ENCODE results near the gene ZIC5. TPM values are rescaled to one million over a fixed set of nuclear protein-coding genes. Genes with fewer than 3 reads are reported as not detected.

The ZIC5 gene
- total and polyA plus RNA-seq, 2 of the 13 experiments (the other 11 are each of a cell fraction or from before 2014, with no cell fraction given), result 0.02 to 0.07 TPM

DNA sequence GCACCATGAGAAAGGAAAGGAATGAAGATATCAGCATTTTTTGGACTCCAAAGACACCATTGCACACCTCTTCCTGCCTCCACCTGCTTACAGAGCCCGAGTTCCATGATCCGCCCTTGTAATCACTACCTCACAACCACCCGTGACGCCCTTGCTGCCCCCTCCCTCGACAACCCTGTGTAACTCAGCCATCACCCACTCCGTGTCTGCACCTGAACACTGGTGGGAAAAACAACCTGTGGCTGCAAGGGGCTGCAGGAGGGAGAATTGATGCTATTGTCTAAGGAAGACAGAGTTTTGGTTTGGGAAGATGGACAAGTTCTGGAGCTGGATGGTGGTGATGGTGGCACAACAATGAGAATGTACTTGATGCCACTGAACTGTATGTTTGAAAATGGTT, 27.0 kb downstream of the ZIC5 start (continued):
- TF ChIP-seq, protein P1, sequence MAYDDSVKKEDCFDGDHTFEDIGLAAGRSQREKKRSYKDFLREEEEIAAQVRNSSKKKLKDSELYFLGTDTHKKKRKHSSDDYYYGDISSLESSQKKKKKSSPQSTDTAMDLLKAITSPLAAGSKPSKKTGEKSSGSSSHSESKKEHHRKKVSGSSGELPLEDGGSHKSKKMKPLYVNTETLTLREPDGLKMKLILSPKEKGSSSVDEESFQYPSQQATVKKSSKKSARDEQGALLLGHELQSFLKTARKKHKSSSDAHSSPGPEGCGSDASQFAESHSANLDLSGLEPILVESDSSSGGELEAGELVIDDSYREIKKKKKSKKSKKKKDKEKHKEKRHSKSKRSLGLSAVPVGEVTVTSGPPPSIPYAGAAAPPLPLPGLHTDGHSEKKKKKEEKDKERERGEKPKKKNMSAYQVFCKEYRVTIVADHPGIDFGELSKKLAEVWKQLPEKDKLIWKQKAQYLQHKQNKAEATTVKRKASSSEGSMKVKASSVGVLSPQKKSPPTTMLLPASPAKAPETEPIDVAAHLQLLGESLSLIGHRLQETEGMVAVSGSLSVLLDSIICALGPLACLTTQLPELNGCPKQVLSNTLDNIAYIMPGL (CRISPR knock-in tag; IDR thresholded peaks at IDR 0.05; ENCODE audit: borderline replicate concordance in 1 of 2, low read depth in 1 of 2), result no peak
- TF ChIP-seq TBP (CRISPR knock-in tag; IDR thresholded peaks at IDR 0.05) (no peak), ZNF251 (CRISPR knock-in tag; IDR thresholded peaks at IDR 0.05) (no peak)

DNA sequence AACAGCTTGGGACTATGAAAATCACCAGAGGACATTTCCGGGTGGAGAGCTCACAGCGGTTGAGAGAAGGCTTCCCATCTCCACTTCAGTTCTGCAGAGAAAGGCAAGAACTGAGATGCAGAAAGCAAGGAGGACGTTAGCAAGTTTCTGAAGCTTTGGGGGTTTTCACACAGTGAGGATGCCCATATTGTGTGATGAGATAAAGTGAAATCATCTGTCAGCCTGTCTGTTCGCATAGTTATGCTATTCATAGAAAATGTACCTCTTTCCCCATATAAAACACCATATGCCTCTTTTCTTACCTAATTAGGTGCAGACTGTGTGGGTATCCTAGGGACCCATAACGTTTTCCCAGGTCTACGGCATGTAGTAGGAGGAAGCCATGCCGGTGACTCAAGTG, 27.5 kb downstream of the ZIC5 start:
- ChIA-PET POLR2A (no interaction called here), CTCF (ENCODE audit: low intra/inter-chr PET ratio, low total read pairs) (no interaction called here)
- no peaks in the 10 kb centered on the region for H3K36me3 ChIP-seq (replicated peaks in 1 of 2; ENCODE audit: control insufficient read depth in 1 of 2, insufficient read depth in 2 of 2, low read length in 2 of 2)
- peaks cover 33% of the 10 kb centered on the region for H3K4me1 ChIP-seq (ENCODE audit: insufficient read depth, low read length)
- H3K9me3 ChIP-seq (ENCODE audit: low read length), result no peaks in the 10 kb centered on the region
- H2AFZ ChIP-seq (ENCODE audit: low read length), result no peak overlapping the region
- TF ChIP-seq, protein P2, sequence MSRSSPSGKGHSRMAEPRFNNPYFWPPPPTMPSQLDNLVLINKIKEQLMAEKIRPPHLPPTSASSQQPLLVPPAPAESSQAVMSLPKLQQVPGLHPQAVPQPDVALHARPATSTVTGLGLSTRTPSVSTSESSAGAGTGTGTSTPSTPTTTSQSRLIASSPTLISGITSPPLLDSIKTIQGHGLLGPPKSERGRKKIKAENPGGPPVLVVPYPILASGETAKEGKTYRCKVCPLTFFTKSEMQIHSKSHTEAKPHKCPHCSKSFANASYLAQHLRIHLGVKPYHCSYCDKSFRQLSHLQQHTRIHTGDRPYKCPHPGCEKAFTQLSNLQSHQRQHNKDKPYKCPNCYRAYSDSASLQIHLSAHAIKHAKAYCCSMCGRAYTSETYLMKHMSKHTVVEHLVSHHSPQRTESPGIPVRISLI (CRISPR knock-in tag; IDR thresholded peaks at IDR 0.05; ENCODE audit: borderline replicate concordance), result no peak
- TF ChIP-seq ZNF282 (IDR thresholded peaks at IDR 0.05; ENCODE audit: partially characterized antibody), result no peak
- TF ChIP-seq ZBTB7B (CRISPR knock-in tag; IDR thresholded peaks at IDR 0.05), result no peak
- no peak for TF ChIP-seq FOXP1 (IDR thresholded peaks at IDR 0.05)
- TF ChIP-seq FOXP1 (CRISPR knock-in tag; IDR thresholded peaks at IDR 0.05), result no peak
- TF ChIP-seq ETV5 (CRISPR knock-in tag; IDR thresholded peaks at IDR 0.05; ENCODE audit: borderline replicate concordance), result no peak
- TF ChIP-seq REXO4 (CRISPR knock-in tag; IDR thresholded peaks at IDR 0.05; ENCODE audit: borderline replicate concordance), result no peak
- TF ChIP-seq, protein P3, sequence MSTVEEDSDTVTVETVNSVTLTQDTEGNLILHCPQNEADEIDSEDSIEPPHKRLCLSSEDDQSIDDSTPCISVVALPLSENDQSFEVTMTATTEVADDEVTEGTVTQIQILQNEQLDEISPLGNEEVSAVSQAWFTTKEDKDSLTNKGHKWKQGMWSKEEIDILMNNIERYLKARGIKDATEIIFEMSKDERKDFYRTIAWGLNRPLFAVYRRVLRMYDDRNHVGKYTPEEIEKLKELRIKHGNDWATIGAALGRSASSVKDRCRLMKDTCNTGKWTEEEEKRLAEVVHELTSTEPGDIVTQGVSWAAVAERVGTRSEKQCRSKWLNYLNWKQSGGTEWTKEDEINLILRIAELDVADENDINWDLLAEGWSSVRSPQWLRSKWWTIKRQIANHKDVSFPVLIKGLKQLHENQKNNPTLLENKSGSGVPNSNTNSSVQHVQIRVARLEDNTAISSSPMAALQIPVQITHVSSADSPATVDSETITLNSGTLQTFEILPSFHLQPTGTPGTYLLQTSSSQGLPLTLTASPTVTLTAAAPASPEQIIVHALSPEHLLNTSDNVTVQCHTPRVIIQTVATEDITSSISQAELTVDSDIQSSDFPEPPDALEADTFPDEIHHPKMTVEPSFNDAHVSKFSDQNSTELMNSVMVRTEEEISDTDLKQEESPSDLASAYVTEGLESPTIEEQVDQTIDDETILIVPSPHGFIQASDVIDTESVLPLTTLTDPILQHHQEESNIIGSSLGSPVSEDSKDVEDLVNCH (CRISPR knock-in tag; IDR thresholded peaks at IDR 0.05), result no peak
- TF ChIP-seq ZNF75D (CRISPR knock-in tag; IDR thresholded peaks at IDR 0.05; ENCODE audit: borderline replicate concordance), result no peak
- peaks cover 2 to 24% of the 10 kb centered on the region in 2 experiments; a peak in 4 of 5 replicates for H3K27me3 ChIP-seq (ENCODE audit: control insufficient read depth in 1 of 2, insufficient read depth in 2 of 2, low read length in 2 of 2)
- no peak for FAIRE-seq
- intact Hi-C loops (cut with micrococcal nuclease; ENCODE audit: unreplicated experiment), result no loop called here
- 52% methylated on average over 7 of the region's 7 CpGs for WGBS (ENCODE audit: low lambda C conversion rate)
- no peak for ATAC-seq
- H3K4me3 ChIP-seq (replicated peaks in 1 of 3; ENCODE audit: insufficient read depth in 1 of 3, low read depth in 2 of 3, low read length in 3 of 3), result no peak overlapping the region
- DNase-seq (ENCODE audit: low spot score), result no peak
- in situ Hi-C loops (cut with HindIII; ENCODE audit: extremely low pct_ligation_motif_present, low pct_unique_long_range_greater_than_20kb), result no loop called here
- no peak overlapping the region for H3K9ac ChIP-seq (ENCODE audit: insufficient read depth, low read depth, low read length)
- H3K79me2 ChIP-seq (ENCODE audit: insufficient read depth, low read length), result no peaks in the 10 kb centered on the region
- no peaks in the 10 kb centered on the region for H4K20me1 ChIP-seq (ENCODE audit: insufficient read depth, low read length)
- H3K4me2 ChIP-seq (ENCODE audit: low read depth, low read length), result no peak overlapping the region
- no peak overlapping the region for H3K27ac ChIP-seq (ENCODE audit: extremely low read length, insufficient read depth, low read length)
- BruUV-seq (replicated peaks), result no TSS peak
